GM18499 (cell line): Measurements from ENCODE around the gene HOXB4.
"Not testable (repeated sequence)": the region's sequence is repeated elsewhere in the genome, so short reads cannot be mapped to it uniquely, and the experiment has no call there.

Experiments used
- ATAC-seq: cut with Tn5 transposase; IDR thresholded peaks from one replicate; pipeline ENCODE4 v1.9.1; 2021; ENCODE audit warnings: moderate number of reproducible peaks; ENCODE audit not compliant: insufficient read depth, unreplicated experiment

Gene HOXB4

DNA sequence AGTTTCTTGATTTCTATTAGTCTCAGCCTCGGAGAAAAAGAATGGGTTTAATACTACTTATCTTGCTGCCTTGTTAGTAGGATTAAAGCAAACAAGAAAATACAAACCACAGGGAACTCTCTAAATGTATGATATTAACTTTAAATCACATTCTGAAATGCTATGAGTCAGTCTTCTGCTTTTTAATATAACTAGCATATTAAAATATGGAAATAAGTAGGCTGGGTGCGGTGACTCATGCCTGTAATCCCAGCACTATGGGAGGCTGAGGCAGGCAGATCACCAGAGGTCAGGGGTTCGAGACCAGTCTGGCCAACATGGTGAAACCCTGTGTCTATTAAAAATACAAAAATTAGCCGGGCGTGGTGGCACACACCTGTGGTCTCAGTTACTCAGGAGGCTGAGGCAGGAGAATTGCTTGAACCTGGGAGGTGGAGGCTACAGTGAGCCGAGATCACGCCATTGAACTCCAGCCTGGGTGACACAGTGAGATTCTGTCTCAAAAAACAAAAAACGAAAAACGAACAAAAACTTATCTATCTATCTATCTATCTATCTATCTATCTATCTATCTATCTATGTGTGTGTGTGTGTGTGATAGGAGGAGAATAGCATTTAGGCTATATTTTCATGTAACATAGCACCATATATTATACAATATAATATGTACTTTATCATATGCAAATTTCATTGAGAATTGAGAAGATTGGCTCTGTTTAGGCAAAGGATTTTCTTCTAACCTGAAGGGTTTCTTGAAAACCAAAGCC lies 42.2 kb downstream of the HOXB4 start:
- ATAC-seq = not testable (repeated sequence)

DNA sequence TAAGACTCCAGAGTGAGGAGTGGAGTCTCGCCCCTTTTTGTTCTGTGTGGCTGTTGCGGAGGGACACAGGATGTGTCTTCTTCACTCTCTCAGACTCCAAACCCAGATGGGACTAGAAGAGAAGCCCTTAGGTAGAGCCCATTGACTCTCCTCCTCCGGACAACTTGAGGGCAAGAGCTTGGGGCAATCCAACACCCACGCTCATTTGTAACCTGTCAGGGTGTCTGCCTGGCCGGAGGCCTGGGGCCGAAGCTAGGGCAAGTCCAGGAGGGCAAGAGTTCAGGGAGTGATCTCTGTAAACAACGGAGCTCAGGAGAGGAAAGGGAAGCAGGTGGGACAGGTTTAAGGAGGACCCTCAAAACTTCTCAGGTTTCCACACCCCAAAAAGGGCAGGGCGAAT lies 45.9 kb downstream of the HOXB4 start:
- no peak for ATAC-seq

DNA sequence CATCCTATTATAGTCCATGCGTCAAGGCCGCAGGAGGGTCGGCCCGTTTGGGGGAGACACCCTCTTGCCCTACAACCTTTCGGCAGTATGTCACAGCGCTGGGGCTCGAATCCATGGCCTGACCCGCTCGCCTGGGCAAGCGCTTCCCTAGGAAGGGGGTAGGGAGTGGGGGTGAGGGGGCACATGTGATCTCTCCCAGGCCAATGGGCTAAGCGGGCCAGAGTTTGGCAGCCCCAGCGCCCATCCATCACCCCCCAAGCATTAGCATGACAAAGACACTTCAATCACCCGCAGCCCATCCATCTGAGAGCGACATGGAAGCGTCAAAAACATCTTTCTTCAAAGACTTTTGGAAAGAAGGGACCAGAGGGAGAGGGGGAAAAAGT lies 47.3 kb downstream of the HOXB4 start, which contains the start of gene HOXB1:
TSS of gene HOXB1 (minus strand) at position 125 of the 386 bp plus-strand sequence. CDS start at position 18, 107 bp downstream.
- ATAC-seq = no peak

DNA sequence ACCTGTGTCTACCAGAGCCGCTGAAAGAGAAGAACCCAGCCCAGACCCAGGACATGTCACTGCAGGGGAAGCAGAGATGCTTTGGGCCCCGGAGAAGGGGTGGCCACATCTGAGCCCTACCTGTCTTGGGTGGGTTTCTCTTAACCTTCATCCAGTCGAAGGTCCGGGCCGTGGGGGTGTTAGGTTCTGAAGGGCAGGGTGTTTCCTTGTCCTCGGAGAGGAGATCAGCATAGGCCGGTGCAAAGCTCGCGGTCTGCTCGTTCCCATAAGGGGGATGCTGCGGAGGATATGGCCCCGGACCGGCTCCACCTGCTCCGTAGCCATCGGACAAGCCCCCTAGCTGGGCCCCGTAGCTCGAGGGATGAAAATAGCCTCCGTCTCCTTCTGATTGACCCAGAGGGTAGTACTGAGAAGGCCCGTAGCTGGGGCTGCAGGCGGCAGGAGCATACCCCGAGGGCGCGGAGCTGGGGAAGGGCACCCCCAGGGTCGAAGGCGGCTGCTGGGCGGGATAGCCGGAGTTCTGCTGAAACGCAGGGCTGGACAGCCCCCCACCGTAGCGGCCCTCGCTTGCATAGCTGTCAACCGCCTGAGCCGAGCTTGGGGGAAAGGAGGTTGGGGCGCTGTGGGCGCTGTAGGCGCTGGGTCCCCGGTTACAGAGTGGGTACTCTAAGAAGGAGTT lies 47.8 kb downstream of the HOXB4 start:
- no peak for ATAC-seq

DNA sequence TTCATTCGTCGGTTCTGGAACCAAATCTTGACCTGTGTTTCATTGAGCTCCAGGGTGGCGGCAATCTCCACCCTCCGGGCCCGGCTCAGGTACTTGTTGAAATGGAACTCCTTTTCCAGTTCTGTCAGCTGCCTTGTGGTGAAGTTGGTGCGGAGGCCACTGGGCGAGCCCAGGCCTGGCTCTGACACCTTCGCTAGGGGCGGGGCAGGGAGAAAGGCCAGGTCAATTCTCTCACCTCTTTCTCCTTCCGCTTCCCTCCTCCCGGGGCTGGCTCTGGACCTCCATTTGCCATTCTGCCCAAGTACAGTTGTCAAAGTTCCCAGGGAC lies 48.5 kb downstream of the HOXB4 start:
- ATAC-seq = no peak

DNA sequence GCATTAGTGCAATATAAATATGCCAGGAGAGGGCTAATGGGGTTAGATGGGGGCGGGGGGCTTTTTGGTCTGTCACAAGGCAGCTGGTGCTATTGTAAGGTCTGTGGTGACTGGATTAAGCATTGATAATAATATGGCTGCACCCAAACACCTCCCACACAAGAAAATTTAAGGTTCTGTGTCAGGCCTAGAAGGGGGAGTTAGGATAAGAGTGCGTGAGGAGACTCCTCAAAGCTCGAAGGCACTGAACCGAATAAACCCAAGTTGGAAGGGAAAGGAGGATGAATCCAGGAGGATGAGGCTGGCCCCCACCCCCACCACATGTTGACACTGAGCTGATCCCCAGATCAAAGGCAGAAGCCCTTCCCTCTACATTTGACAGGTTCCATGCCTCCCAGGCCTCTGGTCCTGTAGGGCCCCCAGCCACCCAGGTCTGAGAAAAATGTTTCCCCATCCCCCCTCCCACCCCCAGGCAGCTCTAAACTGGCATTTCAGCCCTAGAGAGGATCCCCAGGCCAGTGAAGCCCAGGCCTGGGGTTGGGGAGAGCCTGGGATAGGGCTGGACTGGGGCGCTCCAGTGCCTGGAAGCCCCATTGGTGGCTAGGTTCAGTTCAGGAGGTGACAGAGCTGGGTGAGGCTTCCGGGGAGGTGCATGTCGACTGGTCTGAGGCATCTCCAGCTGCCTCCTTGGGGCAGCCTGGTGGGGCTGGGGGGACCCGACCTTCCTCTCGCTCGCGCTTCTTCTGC lies 49.0 kb downstream of the HOXB4 start:
- no peak for ATAC-seq

DNA sequence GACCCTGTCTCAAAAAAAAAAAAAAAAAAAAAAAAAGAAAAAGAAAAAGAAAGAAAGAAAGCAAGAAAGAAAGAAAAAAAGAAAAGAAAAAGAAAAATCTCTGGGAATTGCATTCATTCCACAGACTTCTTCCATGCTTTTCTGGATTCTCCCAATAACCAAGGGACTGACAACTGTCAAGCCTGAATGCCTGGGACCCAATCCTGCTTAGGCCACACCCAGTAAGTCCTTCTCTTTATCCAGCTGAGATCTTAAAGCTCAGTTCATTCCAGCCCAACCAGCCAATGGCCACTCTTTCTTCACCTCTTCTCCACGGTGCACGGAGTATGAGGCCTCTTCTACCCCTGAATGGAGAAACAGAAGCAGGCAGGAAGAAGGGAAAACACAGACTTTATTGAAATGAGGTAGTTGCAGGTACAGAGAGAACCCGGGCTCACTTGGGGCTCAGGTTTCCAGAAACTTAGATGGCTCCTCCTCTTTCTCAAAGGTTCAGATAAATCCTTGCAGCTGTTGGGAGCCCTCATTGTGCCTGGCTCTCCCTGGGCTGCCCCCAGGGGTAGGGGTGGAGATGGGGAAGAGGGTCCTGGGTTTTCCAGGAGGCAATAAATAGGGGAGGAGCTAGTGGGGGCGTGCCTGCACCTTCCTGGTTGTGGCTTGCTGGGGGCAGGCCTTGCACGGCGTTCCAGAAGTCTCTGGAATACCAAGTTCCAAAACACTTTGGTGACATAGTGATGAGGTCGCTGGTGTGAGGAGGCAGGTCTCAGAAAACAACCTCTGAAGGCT lies 49.8 kb downstream of the HOXB4 start:
- no peak for ATAC-seq

DNA sequence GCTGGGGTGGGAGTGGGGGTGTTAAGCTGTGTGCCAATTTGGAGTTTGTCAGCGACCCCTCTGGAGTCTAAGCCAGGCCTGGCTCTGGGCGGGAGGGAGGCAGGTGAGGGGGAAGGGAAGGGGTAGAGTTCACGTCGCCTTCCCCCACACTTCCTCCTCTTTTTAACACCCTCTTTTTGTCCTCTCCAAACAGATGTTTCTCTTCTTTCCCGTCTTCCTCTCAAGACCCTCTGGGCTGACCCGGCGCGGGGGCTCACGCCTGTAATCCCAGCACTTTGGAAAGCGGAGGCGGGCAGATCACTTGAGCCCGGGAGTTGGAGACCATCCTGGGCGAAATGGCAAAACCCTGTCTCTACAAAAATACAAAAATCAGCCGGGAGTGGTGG lies 50.6 kb downstream of the HOXB4 start:
- ATAC-seq = no peak

DNA sequence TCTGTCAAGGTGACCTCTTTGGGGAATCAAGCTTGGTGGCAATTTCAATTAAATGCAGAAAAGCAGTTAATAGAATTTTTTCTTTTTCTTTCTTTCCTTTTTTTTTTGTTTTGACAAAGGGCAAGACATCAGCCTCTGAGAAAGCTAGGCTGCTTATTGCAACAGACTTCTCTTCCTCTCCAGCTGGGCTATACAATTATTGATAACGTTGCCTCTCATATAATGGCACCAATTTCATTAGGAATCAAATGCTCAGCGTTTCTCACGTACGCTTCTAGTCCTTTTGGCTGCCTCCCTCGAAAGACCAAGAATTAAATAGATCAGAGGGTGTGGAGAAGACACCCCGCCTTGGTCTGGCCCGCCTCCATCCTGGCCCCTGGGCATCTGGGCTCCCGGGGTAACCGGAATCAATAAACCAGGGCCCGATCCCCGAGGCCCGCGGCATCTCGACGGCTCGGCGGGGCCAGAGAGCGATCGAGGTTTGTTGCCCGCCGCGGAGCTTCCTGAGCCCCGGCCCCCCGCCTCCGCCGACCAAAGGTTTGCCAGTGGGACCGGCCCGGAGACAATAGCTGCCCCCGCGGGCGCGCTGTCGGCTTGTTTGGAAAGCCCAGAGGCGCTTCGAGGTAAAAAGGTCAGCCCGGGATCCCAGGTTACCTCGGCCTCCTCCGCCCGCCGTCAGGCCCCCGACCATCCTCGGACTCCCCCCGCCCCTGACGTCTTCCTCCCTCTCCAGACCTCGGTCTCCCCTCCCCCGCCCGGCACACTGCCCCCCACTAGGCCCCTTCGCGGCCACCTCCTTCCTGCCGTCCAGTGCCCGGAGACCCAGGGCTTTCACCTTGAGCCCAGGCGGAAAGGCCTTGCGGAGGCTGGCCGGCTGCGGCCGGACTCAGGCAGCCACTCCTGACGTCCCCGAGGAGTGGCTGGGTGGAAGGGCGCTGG lies 51.3 kb downstream of the HOXB4 start:
- no peak for ATAC-seq
